ENCODE results near the gene NR6A1.

NR6A1 gene

GRCh38 chr9:124723352-124723751, 47.8 kb downstream of the NR6A1 start:
- DNase-seq (ENCODE audit: low read depth) = no peak

- DNase-seq (ENCODE audit: low read depth) = no peak
Measured at GRCh38 chr9:124721109-124721906, 49.8 kb downstream of the NR6A1 start.

- no peak for DNase-seq (ENCODE audit: low read depth)
Measured at GRCh38 chr9:124720429-124721108, 50.5 kb downstream of the NR6A1 start.

GRCh38 chr9:124718928-124719327, 52.2 kb downstream of the NR6A1 start:
- DNase-seq (ENCODE audit: low read depth) = no peak

GRCh38 chr9:124717597-124717996, 53.5 kb downstream of the NR6A1 start:
- no peak for DNase-seq (ENCODE audit: low read depth)

- no peak for DNase-seq (ENCODE audit: low read depth)
Measured at GRCh38 chr9:124716808-124717207, 54.3 kb downstream of the NR6A1 start.

GRCh38 chr9:124710766-124711165, 60.3 kb downstream of the NR6A1 start:
- no peak for DNase-seq (ENCODE audit: low read depth)

- no peak for DNase-seq (ENCODE audit: low read depth)
Measured at GRCh38 chr9:124709292-124709690, 61.8 kb downstream of the NR6A1 start.

GRCh38 chr9:124708633-124709291, 62.3 kb downstream of the NR6A1 start:
- DNase-seq (ENCODE audit: low read depth) = no peak

- no peak for DNase-seq (ENCODE audit: low read depth)
Measured at GRCh38 chr9:124708074-124708473, 63.0 kb downstream of the NR6A1 start.

- DNase-seq (ENCODE audit: low read depth) = no peak
Measured at GRCh38 chr9:124707666-124708065, 63.4 kb downstream of the NR6A1 start.

- DNase-seq (ENCODE audit: low read depth) = no peak
Measured at GRCh38 chr9:124706685-124707084, 64.4 kb downstream of the NR6A1 start.

- no peak for DNase-seq (ENCODE audit: low read depth)
Measured at GRCh38 chr9:124699575-124699974, 71.5 kb downstream of the NR6A1 start.

- DNase-seq (ENCODE audit: low read depth) = no peak
Measured at GRCh38 chr9:124698265-124698664, 72.8 kb downstream of the NR6A1 start.

- DNase-seq (ENCODE audit: low read depth) = no peak
Measured at GRCh38 chr9:124697326-124698200, 73.5 kb downstream of the NR6A1 start.

- DNase-seq (ENCODE audit: low read depth) = no peak
Measured at GRCh38 chr9:124696101-124696500, 75.0 kb downstream of the NR6A1 start.

GRCh38 chr9:124695280-124695890, 75.7 kb downstream of the NR6A1 start:
- DNase-seq (ENCODE audit: low read depth) = no peak

GRCh38 chr9:124694414-124695279, 76.5 kb downstream of the NR6A1 start:
- no peak for DNase-seq (ENCODE audit: low read depth)

GRCh38 chr9:124693403-124693802, 77.7 kb downstream of the NR6A1 start:
- no peak for DNase-seq (ENCODE audit: low read depth)

GRCh38 chr9:124688238-124688904, 82.7 kb downstream of the NR6A1 start:
- DNase-seq (ENCODE audit: low read depth) = no peak

Data from activated T-helper 9 cell treated with anti-CD3 and anti-CD28 coated beads, Interleukin-2, amount 50 U/mL, for 16 hours (primary cell).